NCI-H2196 treated with DMSO at 0.1 percent for 48 hours (cell line): ENCODE measurements around the gene DET1.
"Not testable (repeated sequence)": the region's sequence is repeated elsewhere in the genome, so short reads cannot be mapped to it uniquely, and the experiment has no call there.

Source experiments
- DNase-seq: peaks from one replicate; lab custom pipeline; 2025; ENCODE audit not compliant: unreplicated experiment; lab: John Stamatoyannopoulos, UW

Gene DET1

DNA sequence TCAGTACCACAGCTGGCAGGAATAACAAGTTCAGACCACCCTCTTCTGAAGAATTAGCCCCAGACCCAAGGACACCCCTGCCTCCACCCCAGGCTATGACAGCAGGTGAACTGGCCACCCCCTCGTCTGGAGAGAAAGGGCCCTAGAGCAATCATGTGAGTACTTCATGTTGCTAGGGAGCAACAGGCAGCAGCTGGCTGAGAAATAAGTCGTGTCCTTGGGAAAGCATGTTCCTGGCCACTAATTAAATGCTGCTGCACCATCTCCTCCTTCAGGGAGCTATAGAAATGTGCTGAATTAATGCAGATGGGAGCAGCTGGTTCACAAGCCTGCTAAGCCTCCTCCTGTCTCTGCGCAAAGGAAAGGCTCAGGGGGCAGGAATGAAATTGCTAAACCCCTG lies 47.5 kb downstream of the DET1 start:
- no peak for DNase-seq

DNA sequence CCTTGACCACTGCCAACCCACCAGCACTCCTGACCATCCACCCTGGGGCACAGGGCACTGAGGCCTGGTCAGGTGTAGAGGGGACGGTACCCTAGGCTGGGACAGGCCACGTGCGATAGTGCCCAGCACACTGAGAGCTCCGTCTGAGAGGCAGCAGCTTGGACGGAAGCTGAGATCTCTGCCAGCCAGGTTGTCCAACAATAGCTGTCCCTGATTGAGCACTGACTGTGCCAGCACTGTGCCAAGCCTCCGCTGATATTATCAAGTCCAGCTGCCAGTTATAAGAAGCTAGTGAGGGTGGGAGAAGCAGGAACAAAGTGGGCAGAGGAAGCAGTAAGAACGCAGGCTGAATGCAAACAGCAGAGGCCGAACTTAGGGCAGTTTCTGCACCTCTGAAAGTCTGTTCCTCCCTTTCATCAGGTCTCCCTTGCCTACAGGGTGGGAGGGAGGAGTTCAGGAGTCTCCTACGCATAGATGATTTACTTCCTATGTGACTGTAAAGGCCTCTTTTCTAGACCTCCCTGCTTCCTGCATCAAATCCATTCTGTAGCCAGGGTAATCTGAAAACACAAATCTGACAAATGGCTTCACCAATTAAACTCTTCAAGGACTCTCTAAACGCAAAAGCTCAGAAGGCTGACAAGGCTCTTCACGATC lies 49.2 kb downstream of the DET1 start:
- DNase-seq: no peak

DNA sequence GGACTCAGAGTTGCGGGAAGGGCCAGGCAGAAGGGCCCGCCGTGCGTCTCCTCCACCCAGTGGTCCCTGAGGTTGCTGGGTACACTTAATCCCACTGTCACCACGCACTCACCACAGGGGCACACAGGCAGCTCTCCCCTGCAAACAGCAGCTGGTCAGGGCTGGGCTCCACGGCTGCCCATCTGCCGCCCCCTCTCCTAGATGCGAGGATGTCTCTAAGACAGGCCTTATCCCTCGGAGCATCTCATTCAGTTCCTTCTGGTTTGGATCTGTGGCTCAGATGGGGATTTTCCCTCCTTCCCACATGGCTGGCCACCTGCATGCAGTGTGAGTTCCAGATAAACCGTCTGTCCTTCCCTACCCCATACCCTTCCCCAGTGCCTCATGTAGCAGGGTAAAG lies 52.6 kb downstream of the DET1 start:
- no peak for DNase-seq

DNA sequence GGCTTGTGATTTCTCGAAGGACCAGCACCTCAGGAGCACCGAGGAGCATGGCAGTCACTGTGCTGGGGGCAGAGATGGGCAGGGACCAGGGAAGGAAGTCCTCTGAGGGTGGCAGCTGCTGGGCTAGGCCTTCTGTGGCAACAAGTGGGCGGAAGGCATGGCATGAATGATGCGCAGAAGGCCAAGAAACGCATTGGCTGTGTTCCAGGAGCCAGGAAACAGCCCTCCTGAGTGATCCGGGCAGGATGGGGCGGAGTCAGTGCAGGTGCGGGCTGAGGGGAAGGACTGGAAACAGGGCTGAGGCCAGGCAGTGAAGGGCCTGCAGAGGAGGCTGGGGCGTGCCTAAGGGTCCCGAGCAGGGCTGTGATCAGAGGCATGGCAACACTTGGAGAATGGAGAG lies 55.3 kb downstream of the DET1 start:
- no peak for DNase-seq

DNA sequence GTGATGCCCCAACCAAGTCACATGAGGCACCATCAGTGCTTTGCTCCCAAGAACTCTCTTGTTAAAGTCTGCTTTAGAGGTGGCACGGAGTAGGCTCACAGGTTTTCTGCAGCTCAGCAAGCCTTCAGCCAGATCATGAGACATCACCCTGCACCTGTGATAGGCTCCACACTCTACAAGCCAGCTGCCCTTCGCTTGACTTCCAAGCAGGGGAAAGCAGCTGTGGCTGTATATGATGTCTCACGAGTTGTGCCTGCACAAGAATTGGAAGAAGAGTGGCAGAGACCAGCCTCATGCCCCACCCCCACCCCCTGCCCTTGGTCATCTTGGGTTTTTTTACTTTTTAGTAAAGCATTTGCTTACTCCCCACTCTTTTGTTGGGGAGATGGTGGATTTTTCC lies 56.4 kb downstream of the DET1 start:
- no peak for DNase-seq

DNA sequence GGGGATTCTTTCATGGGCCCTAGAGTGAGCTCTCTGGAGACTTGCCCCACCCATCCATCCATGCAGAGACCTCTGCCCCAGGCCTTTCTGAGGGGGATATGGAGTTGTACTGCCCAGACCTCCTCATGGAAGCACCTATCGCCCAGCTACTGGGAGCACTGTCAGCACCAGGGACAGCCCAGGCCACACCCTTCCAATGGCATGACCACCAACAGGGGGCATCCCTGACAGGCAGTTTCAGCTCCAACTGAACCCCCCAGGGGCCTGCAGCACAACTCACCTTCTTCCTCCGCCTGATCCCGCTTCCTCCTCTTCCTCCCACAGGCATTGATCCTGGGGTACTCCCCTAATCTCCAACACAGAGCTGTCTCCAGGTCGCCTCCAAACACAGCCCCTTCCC lies 57.2 kb downstream of the DET1 start:
- DNase-seq: no peak

DNA sequence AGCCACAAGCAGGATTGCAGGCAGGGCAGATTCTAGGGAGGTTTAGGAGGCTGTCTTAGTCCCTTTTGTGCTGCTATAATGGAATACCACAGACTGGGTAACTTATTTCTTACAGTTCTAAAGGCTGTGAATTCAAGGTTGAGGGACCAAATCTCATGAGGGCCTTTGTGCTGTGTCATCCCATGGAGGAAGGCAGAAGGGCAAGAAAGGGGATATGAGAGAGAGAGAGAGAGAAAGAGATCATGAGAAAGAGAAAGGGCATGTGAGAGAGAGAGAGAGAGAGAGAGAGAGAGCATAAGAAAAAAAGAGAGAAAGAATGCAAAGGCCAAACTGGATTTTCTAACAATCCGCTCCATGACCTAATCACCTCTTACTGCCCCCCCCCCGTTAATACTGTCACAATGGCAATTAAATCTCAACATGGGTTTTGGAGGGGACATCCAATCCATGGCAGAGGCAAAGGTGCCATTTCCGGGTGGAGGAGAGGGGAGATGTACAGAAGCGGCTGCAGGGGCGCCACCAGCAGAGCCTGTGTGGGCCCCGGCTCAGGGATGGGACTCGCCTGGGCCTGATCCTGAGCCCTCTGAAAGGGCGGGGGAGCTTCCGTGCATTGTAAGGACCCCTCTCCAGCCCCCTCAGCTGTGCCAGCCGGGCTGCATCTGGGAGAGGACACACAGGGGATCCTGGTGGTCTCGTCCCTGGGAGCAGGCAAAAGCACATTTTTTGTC lies 58.5 kb downstream of the DET1 start:
- no peak for DNase-seq

DNA sequence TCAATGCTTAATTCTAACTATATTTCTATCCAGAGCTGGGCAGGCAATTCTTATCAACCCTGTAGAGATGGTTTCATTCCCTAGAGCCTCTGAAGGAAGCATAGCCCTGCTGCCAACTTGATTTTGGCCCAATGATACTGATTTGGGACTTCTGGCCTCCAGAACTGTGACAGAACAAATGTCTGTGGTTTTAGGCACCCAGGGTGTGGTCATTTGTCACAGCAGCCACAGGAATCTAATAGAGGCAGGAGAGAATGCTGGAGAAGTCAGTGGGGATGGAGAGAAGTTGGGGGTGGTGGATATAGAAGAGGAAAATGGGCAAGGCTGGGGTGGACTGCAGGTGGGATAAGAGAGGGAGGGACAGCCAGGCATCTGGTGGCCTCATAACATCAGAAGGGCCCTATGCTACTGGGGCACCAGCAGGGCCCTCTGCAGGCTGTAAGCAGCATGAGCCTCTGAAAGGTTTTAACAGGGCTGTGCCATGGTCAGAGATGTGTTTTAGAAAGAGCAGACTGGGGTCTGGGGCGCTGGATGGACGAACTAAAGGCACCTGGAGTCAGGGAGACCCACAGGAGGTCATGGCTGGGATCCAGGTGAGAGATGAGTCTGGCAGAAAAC lies 59.2 kb downstream of the DET1 start:
- DNase-seq: no peak

DNA sequence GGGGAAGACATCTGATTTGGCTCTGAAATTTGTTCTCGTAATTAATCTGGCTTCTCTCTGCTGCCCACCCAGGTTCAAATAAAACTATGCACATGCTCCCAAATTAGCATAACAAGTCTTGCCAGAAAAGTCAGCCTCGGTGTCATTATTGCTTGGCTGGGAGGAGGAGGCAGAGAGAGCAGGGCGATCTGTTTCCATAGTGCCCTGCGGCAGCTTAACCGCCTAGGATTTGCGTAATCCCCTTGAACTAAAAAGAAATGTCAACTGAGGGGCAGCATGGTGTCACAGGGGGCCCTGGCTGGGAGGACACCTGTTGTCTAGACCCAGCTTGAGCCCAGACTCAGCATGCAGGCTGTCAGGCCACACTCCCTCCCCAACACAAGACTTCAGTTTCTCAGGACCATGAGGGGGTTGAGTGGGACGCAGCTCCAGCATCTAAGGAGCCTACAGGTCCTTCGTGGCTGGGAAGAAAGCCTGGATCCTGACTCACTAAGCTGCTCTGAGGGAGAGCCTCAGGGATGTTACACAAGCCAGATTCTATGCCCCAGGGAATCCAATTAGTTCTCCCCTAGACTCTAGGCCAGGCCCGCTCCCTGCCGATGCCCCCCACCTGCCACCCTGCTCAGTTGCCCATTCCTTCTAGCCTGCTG lies 61.7 kb downstream of the DET1 start:
- DNase-seq: no peak

DNA sequence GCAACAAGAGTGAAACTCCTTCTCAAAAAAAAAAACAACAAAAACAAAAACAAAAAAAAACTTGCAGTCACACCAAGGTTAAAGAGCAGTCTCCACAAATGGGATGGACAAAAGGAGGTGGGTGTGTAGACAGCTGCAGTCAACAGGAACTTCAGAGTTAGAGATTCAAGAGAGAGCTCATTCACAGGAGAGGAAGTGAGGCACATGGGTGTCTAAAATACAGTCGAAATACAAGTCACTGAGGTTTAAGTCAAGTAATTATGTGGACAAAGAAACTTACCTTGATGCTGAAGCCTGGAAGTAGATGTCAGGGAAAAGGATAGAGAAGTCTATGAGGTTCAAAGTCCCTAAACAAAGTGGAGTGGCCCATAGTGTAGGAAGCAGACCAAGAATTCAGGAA lies 64.2 kb downstream of the DET1 start:
- DNase-seq: no peak

DNA sequence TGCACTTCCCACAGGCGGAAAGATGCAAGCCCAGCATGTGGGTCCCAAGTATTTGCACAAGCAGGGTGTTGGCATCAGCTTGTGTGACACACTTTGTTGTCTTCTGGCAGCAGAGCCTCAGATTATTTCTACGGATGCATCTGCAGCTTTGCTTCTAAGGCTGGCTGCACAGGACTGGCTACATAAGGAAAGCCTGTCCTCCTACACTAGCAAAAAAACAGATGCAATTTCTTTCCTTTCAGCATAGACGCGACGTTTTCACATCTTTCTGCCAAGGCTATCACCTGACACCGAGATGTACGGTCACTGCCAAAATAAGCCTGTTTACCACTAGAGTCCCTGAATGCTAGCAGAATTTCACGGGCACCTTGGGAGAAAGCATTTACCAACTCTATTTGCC lies 65.5 kb downstream of the DET1 start:
- no peak for DNase-seq

DNA sequence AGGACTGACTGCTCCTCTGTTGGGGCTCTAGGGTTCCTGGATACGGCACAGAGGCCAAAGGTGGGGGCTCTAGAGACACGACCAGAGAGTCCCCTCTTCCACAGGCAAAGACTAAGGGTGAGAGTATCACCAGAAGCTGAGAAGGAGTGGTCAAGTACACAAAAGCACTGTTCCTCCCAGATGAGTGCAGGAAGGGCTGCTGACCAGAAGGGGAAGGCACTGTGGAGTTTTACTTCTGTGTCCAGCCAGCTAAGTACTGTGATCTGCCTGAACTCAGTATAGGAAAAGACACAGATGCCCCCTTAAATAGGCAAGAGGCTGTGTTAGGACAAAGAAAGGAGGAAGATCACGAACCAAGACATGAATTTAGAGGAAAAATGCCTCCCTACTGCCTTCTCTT lies 67.3 kb downstream of the DET1 start:
- DNase-seq: no peak

DNA sequence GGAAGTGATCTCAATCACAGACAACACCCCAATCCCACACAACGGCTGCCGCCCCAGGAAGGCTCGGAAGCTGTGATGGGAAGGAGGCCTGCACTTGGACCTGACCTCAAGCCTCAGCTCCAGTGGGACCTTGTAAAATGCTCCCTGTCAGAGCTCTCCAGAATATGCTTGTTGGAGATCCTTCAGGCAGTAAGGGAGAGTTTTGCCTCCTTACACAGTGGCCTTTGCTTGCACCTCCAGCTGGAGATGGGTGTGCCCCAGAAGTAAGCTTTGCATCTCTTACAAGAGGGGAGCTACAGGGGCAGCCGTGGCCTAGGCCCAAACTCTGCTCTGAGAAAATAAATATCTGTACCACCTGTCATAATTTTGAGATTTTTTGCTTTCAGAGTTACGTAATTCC lies 68.6 kb downstream of the DET1 start:
- DNase-seq: no peak

DNA sequence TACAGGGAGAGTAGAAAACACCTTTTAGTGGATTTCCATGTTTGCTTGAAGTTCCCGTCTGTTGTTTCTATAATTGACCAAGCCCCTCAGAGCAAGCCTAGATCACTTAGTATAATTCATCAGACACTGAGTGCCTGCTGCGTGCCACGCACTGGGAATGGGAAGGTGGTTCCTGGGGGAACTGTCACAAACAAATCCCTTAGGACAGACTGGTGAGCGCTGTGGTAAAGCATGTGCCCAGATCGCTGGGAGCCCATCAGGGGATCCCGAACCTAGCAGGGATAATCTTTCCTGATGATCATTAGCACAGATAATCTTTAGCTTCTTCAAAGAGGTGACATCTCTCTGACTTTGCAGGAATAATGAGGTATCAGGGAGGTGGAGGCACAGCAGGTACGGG lies 69.4 kb downstream of the DET1 start:
- DNase-seq: no peak

DNA sequence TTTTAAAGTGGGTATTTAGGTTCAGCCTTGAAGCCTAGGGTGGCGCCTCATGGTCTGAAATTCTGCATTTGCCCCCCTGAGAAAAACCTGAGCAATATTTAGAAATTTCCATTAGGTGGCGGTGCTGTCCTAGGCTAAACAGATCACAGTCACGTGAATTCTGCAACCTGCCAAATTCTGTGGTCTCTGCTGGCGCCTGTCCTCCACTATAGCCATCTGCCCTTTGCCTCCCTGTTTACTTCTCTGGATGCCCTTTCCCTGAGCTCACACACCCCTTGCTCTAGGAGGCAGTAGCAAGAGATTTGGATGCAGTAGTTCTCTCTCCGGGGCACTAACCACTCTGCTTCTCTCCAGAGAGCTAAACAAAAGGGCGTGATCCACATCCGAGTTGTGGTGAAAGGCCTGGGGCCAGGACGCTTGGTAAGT lies 69.8 kb downstream of the DET1 start:
- peak; percentile 76 for DNase-seq

DNA sequence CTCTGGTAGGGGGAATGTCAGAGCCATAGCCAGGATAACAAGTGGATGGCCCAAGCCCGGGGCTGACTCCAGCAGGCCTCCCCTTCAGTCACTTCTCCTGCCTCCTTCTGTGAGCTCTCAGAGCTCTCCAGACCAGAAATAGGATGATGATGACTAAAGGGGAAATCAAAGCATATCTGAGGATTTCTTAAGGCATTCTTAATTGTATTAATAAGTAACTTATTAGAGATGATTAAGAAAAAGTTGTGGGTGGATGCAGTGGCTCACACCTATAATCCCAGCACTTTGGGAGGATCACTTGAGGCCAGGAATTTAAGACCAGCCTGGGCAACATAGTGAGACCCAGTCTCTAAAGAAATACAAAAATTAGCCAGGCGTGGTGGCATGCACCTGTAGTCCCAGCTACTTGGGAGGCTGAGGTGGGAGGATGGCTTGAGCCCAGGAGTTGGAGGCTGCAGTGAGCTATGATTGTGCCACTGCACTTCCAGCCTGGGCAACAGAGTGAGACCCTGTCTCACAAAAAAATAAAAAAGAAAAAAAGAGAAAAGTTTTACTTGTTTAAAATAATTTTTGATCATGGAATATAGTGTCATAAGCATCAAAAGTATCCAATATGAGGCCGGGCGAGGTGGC lies 72.7 kb downstream of the DET1 start:
- DNase-seq: not testable (repeated sequence)

DNA sequence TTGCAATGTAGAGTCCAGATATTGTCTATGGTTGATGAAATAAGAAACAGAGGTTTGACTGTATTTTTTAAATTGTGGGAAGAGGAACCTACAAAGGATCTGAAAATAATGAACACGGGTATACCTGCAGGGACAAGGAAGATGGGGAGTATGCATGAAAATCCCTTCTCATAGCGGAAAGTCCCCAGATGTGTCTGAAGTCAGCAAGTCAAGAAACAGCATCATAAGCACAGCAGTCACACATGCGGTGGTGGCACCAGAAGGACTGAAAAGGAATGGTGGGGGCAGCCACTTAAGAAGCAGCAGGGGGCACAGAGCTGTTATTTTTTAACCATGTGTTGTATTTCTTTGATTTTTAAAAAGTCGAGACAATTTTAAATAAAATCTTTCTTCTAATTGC lies 74.3 kb downstream of the DET1 start:
- DNase-seq: no peak

DNA sequence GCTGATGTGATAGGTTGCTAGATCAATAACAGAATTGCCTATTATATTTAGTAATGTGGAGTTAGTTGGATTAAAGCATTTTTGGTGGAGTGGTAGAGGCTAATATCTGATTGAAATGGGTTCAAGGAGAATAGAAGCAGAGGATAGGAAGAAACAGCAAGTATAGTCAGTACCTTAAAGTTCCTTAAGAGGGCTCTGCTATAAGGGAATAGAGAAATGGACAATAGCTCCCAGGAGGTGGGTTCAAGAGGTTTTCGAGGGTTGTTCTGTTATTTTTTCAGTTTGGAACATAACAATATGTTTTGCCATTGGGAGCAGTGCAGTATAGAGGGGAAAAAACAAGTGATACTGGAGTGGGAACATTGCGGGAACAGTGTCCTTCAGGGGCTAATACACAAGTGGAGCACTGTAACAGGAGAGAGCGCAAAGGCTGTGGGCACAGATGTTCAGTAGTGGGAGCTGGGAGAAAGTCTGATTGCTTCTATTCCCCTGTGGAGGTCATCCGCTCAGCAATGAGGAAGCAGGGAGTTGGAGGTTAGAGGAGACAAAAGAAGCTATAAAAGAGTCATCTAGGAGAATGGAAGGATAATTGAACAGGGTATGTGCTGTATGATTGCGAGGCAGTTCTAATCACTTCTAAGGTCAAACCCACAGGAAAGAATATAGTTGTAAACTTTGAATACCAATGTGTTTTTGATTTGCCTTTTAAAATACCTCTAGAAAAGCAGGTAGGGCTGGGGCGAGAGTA lies 75.7 kb downstream of the DET1 start:
- no peak for DNase-seq

DNA sequence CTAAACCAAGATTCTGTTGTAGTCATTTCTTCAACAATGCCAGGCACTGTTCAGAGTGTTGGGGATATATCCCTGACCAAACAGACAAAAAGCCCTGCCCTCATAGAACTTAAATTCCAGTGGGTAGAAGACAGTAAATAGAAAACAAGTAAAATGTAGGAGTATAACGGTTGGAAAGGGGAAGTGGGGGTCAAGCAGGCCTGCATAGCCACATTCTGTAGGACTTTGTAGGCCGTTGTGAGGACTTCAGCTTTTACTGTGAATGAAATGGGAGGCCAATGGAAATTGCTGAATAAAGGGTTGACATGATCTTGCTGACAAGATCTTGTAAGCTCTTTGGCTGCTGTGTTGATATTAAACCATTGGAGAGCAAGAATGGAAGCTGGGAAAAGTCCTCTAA lies 77.2 kb downstream of the DET1 start:
- no peak for DNase-seq

DNA sequence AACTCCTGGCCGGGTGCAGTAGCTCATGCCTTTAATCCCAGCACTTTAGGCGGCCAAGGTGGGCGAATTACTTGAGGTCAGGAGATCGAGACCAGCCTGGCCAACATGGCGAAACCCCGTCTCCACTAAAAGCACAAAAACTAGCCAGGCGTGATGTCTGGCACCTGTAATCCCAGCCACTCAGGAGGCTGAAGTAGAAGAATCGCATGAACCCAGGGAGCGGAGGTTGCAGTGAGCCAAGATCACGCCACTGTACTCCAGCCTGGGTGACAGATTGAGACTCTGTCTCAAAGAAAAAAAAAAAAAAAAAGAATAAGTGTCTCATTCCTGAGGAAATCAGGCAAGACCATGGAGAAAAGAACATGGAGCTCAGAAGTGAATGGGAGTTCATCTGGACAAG lies 77.8 kb downstream of the DET1 start:
- DNase-seq: not testable (repeated sequence)
